NCI-H345 (cell line): ENCODE measurements around the gene SENP7.
"Not testable (repeated sequence)": the region's sequence is repeated elsewhere in the genome, so short reads cannot be mapped to it uniquely, and the experiment has no call there.

ENCODE experiments used
- DNase-seq: peaks from one replicate; lab custom pipeline; 2025; lab: John Stamatoyannopoulos, UW

SENP7 gene, protein sequence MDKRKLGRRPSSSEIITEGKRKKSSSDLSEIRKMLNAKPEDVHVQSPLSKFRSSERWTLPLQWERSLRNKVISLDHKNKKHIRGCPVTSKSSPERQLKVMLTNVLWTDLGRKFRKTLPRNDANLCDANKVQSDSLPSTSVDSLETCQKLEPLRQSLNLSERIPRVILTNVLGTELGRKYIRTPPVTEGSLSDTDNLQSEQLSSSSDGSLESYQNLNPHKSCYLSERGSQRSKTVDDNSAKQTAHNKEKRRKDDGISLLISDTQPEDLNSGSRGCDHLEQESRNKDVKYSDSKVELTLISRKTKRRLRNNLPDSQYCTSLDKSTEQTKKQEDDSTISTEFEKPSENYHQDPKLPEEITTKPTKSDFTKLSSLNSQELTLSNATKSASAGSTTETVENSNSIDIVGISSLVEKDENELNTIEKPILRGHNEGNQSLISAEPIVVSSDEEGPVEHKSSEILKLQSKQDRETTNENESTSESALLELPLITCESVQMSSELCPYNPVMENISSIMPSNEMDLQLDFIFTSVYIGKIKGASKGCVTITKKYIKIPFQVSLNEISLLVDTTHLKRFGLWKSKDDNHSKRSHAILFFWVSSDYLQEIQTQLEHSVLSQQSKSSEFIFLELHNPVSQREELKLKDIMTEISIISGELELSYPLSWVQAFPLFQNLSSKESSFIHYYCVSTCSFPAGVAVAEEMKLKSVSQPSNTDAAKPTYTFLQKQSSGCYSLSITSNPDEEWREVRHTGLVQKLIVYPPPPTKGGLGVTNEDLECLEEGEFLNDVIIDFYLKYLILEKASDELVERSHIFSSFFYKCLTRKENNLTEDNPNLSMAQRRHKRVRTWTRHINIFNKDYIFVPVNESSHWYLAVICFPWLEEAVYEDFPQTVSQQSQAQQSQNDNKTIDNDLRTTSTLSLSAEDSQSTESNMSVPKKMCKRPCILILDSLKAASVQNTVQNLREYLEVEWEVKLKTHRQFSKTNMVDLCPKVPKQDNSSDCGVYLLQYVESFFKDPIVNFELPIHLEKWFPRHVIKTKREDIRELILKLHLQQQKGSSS

DNA sequence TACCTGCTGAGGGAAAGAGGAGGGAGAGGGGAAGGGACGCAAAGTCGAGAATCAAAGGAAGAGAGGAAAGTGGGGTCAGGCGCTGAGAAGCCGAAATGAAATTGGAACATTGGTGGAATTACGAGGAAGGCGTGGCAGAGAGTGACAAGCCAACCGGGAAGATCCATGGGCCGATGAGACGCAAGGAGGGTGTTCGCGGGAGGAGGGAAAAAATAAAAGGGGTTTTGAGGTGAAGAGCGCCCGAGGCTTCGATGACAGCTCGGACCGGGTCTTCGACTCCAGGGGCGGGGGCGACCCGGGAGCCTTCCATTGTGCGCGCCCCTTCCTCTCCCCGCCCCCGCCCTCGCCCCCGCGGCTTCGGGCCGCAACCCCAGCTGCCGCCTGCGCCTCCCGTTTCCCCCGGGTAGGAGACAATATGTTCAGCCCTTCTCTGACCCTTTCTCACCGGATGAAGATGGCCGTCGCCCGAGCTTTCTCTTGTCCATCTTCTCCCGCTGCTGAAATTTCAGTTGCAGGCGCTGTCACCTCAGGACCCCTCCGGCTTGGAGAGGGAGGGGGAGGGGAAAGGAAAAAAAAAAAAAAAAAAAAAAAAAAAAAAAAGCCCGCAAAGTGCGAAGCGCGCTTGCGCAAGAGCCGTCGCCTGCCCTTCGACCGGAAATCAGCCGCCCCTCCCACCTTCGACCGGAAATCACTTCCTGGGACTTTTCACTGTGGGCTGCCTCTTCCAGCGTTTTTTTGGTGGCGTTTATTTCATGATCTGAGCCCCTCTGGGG is at the start of gene SENP7:
TSS of gene SENP7 (minus strand) at position 567 of the 773 bp plus-strand sequence. CDS start at position 485, 82 bp downstream.
- DNase-seq: peak; percentile 77

DNA sequence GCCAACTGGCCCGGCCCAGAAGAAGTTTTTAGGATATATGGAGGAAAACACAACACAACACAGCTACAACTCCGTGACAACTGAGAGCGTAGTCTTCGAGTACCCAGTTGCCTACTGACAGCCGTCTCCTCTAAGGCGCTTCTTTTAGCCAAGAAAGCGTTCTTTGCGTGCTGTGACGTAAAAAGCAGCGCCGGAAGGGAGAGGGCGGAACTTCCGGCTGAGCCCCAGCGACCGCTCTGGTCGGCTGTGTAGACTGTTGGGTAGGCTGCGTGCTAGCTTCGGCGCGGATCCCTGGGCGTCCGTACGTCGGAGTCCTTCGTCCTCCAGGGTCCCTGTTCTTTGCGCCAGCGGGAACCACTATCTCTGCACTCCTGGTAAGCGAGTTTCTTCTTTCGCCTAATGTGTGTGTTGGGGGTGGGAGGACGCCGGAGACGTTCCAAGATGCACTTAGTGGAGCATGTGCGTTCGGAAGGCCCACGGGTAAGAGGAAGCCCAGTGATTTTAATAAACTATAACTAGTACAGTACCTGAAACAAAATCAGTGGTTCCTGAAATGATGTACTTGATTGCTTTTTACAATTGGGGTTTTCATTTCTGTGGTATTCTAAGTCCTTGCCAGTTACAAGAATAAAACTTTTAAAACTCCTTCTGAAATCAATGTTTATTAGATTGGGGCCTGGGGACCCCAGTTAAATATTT is 48.8 kb upstream of the SENP7 start, which contains the start of gene TRMT10C:
TSS of gene TRMT10C (plus strand) at position 239 of the 699 bp plus-strand sequence. CDS start 2,914 bp downstream, outside the sequence.
- peak; percentile 88 for DNase-seq

DNA sequence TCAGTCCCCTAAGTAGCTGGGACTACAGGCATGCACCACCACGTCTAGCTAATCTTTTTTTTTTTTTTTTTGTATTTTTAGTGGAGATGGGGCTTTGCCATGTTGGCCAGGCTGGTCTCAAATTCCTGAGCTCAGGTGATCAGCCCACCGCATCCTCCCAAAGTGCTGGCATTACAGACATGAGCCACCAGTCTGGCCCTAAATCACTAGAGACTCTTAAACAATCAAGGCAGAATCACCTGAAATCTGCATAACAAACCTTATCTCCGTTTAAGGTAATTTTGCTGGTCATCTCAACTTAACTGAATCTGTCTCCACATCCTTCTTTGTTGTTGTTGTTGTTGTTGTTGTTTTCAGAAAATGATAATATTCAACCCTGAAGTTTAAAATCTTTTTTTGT is 43.1 kb upstream of the SENP7 start:
- DNase-seq: no peak

DNA sequence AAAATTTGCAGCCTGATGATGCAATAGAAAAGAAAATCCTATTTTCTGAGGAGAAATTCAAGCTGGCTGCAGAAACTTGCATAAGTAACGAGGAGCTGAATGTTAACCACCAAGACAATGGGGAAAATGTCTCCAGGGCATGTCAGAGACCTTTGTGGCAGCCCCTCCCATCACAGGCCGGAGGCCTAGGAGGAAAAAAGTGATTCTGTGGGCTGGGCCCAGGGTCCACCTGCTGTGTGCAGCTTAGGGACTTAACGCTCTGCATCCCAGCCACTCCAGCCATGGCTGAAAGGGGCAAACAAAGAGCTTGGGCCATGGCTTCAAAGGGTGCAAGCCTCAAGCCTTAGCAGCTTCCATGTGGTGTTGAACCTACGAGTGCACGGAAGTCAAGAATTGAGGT is 40.4 kb upstream of the SENP7 start:
- DNase-seq: not testable (repeated sequence)

DNA sequence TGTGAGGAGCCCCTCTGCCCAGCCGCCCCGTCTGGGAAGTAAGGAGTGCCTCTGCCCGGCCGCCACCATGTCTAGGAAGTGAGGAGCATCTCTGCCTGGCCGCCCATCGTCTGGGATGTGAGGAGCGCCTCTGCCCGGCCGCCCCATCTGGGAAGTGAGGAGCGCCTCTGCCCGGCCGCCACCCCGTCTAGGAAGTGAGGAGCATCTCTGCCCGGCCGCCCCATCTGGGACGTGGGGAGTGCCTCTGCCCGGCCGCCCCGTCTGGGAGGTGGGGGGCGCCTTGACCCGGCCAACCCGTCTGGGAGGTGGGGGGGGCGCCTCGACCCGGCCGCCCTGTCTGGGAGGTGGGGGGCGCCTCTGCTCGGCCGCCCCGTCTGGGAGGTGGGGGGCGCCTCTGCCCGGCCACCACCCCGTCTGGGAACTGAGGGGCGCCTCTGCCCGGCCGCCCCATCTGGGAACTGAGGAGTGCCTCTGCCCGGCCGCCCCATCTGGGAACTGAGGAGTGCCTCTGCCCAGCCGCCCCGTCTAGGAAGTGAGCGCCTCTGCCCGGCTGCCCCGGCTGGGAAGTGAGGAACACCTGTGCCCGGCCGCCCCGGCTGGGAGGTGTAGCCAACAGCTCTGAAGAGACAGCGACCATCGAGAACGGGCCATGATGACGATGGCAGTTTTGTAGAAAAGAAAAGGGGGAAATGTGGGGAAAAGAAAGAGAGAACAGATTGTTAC is 38.5 kb upstream of the SENP7 start:
- DNase-seq: not testable (repeated sequence)

DNA sequence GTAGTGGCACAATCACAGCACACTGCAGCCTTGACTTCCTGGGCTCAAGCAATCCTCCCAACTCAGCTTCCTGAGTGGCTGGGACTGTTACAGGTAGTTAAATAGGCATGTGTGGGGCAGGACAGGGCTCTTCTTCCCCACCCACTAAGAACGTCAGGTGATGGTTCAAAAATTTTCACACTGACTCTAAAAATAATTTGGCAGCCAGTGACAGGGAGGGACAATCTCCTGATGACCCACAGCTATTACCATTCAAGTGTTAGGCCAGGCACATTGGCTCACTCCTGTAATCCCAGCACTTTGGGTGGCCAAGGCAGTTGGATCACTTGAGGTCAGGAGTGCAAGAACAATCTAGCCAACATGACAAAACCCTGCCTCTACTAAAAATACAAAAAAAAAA is 36.5 kb upstream of the SENP7 start:
- no peak for DNase-seq

DNA sequence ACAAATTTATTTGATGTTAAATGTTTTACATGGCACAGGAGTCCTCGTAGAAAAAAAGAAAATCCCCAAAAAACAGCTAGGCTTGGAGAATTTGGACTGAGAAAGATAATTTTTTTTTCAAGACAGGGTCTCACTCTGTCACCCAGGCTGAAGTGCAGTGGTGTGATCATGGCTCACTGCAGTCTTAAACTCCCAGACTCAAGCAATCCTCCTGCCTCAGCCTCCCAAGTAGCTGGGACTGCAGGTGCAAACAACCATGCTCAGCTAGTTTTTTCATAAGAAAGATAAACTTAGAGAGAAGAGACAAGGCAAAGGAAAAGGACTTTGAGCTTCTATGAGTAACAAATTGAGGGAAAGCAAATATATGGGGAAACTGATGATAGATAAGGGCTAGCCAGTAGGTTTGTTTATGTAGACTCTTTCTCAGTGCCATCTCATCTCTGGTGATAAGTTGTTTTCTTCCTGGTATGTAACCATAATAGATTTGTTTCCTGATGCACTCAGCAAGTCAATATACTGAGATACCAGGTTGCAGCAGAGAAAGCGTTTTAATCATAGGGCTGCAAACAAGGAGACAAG is 35.6 kb upstream of the SENP7 start:
- DNase-seq: no peak

DNA sequence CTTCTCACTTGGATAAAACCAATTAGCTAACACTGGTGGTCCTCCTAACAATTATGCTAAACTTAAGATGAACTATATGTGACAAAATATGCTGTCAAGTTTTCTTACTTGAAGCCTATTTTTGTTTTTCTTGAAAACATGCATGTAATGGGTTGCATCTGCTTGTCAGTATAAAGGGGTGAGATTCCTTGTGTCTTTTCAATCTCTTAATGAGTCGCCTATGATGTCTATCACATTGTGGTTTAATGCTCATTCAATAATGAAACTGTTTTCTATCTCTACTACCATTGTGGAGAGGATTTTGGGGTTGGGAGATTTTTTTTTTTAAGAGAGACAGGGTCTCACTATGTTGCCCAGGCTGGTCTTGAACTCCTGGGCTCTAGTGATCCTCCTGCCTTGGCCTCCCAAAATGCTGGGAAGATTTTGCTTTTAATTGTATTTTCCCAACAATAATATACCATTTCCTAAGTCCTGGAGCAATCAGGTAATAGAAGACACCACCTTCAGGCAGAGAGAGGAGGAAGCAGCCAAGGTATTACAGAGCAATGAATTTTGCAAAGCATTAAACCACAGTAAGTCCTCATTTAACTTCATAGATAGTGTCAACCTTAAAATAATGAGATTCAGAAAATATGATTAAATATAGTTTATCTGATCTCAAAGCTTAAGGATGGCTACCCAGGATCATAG is 31.3 kb upstream of the SENP7 start:
- DNase-seq: no peak

DNA sequence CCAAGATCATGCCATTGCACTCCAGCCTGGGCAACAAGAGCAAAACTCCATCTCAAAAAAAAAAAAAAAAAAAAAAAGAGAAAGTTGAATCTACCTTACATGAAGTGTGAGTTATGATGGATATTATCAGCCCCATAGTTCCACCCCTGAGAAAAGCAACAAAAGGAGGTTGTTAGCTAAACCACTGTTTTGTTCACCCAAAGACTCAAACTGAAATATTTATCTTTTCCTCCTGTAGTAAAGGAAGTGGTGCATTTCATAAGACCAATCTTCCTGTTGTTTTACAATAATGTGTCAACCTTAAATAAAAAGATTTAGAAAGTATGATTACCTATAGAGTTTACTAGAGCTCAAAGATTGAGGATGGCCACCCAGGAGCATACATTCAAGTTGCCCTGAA is 29.9 kb upstream of the SENP7 start:
- no peak for DNase-seq

DNA sequence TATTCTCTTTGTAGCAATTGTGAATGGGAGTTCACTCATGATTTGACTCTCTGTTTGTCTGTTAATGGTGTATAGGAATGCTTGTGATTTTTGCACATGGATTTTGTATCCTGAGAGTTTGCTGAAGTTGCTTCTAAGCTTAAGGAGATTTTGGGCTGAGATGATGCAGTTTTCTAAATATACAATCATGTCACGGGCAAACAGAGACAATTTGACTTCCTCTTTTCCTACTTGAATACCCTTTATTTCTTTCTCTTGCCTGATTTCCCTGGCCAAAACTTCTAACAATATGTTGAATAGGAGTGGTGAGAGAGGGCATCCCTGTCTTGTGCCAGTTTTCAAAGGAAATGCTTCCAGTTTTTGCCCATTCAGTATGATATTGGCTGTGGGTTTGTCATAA is 23.9 kb upstream of the SENP7 start:
- not testable (repeated sequence) for DNase-seq

DNA sequence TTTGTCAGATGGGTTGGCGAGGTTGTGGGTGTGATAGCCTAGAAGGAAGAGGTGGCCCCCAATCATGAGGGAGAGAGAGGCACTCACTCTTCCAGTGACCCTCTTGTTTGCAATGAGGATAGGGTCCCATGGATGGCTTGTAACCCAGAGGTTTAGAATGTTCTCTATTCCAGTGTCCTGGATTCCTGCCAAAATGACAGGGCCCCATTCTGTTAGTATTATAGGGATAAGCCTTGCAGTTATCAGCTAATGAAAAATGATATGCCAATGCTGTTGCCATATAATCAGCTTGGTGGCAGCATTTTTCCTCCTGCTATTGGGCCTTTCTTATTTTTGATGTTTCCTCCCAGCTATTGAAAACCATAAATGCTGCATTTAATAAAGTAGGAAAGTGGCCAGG is 23.3 kb upstream of the SENP7 start:
- DNase-seq: no peak

DNA sequence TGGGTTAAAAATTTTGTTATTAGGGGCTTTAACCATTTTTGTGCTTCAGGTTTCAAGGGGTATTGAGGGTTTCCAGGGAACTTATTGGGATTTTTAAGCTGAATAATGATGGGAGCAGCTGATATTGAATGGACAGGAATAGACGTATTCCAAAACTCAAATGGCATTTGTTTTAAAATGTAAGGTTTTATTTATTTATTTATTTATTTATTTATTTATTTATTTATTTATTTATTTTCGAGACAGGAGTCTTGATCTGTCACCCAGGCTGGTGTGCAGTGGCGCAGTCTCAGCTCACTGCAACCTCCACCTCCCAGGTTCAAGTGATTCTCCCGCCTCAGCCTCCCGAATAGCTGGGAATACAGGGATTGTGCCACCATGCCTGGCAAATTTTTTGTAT is 22.2 kb upstream of the SENP7 start:
- DNase-seq: no peak

DNA sequence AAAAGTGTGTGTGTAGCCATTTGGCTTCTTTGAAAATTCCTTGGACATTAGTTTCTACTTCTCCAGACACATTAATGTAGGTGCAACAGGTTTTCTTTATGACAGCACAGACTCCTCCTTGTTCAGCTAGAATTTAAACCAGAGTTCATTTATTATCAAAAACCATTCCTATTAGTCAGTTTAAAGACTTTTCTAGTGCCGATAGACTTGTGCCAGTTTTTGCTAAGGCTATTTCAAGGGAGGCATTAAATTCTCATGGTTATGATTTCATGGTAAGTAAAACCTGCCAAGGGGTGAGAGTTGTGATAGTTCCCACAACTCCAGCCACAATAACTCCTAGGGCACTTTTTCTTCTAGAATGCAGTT is 20.6 kb upstream of the SENP7 start:
- DNase-seq: no peak

DNA sequence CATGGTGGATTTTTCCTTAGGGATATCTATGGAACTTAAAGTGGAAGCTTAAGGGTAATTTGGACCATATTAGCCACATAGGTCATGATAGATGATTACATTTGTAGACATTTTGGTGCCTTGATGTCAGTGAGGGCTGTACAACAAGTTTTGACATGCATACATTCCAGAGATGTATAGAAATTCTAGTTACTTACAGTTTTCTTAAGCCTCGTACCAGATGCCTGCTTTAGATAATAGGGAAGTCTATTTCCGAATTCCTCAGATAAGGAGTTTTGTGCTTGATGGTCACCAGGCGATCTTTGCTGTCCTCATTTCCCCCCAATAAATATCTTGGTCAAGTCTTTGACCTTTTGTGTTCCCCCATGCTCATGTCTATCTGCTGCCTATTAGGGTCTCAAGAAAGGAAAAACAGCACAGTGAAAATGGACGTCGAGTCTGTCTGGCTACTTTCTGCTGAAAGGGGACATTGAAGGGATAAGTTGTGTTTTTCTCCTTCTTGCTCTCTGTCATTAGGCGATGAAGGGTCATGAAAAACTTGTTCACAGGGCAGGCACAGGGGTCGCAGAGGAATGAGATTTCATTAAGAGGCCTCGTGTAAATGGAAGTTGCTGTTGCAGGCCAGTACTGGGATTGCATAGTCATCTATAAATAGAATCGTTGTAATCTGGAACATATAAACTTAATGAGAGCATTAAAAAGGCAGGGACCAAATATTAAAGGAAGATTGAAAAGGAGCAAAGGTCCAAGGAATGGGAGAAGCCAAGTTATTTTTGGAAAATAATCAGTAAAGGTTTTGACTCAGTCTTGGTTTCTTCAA is 20.0 kb upstream of the SENP7 start:
- no peak for DNase-seq

DNA sequence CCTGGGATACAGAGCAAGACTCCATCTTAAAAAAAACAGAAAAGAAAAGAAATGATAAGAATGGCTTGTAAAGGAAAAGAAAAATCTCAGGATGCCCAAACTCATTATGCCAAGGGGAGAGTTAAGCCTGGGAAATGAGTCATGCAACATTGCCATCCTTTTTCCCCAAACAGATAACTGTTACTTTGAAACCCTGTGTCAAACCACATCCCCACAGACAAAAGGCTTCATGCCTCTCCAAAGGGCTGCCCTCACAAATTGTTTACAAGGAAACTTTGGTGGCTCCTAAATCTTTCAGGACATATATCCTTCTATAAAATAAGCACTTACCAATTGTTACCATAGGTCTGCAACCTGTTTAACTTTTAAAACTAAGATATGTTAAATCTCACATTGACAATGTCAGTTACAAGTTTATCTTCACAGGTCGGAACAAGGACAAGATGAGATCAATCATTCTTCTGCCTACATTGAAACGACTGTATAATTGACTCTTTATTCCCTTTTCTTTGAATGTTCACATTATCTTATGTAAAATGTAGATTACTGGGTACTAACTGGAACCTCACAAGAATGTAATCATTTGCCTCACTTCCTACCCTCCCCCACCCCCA is 18.6 kb upstream of the SENP7 start:
- no peak for DNase-seq

DNA sequence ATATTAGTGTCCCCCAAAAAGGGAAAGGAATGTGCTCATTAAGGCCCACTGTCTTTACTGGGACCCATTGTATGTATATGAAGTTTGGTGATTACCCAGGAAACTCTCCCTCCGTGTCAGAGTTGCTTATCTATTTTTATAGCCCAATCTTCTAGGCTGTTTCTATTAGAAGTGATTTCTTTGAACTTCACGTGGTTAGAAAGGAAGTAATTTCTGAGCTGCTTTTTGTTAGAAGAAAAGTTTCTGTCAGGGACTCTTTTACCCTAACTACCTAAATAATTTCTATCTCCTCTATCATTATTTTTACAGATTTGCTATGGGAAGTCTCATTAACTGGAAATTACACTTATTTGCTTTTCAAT is 17.7 kb upstream of the SENP7 start:
- DNase-seq: no peak

DNA sequence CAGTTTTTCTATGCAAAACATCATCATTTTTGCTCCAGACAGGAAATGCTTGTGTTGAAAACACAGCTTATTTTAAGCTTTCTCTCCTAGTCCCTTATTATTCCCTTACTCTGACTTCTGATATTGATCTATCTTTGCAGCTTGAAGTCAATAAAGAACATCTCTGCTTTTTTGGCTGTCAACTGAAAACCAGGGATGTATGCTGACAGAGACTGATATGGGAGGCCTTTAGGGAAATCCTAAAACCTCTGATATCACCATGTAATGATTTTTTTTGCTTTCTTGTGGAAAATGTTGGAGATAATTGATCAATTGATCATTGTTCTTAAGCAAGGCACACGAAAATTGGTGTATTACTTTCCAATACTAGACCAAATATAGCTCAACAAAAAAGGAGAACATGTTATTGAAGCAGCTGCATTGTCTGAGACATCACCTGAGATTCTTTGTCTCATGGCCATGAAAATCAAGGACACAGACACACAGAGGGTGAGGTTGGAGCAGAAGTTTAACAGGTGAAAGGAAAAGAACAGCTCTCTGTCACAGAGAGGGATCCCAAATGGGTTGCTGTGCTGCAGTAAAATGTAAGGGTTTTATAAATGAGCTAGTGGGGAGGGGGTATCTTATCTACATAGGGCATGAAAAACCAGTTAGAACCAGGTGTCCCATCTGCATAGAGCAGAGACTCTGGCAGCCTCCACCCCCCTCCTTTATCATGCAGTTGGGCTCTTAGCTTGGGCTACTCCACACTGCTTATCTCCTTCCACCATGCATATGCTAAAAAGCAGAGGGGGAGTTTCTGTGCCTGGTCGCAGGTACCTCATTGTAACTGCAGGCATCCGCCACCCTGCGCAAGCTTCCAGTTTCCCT is 17.0 kb upstream of the SENP7 start:
- DNase-seq: no peak
